K562 (cell line): Measurements from ENCODE around the gene ANKRD27. TPM values are rescaled to one million over a fixed set of nuclear protein-coding genes. Genes with fewer than 3 reads are reported as not detected.

Experiments used
- ARID4B ChIP-seq: sonication (generic); formaldehyde crosslinking; IDR thresholded peaks from 2 replicates; pipeline ENCODE4 v1.8.0; 2022; ENCODE audit warnings: mild to moderate bottlenecking, missing genetic modification reagents
- BRF2 ChIP-seq: IDR thresholded peaks from 3 replicates; pipeline ENCODE4 v1.6.1; 2011; ENCODE audit warnings: borderline replicate concordance, mild to moderate bottlenecking; ENCODE audit not compliant: insufficient read length, insufficient read depth
- CCAR2 ChIP-seq: fragments of 200-400 bp; formaldehyde crosslinking; IDR thresholded peaks from 2 replicates; pipeline ENCODE4 v1.6.1; 2017; ENCODE audit warnings: mild to moderate bottlenecking, low read depth, low read length
- EP300 ChIP-seq: IDR thresholded peaks from 2 replicates; pipeline ENCODE4 v1.6.1; 2012; ENCODE audit warnings: low read length, improper control_type of control experiment
- HDAC6 ChIP-seq: IDR thresholded peaks from 2 replicates; pipeline ENCODE4 v1.6.1; 2012; ENCODE audit warnings: low read depth, mild to moderate bottlenecking, control low read depth, inconsistent platforms, low read length, moderate library complexity
- HES1 ChIP-seq: fragments of 450-650 bp; IDR thresholded peaks from 2 replicates; pipeline ENCODE4 v1.6.1; 2016; ENCODE audit warnings: low read depth, mild to moderate bottlenecking, moderate library complexity
- ILF3 ChIP-seq: fragments of 450-650 bp; IDR thresholded peaks from 2 replicates; pipeline ENCODE4 v1.6.1; 2018; ENCODE audit warnings: antibody characterized with exemption, mild to moderate bottlenecking, moderate library complexity, borderline replicate concordance
- MCM5 ChIP-seq: fragments of 450-650 bp; IDR thresholded peaks from 2 replicates; pipeline ENCODE4 v1.6.1; 2016; ENCODE audit warnings: low read depth
- MCM7 ChIP-seq, 2 experiments: fragments of 450-650 bp; IDR thresholded peaks; 2 replicates each; pipeline ENCODE4 v1.6.1; 2016 to 2018
- MNT ChIP-seq, 2 experiments: fragments of 450-650 bp; conservative IDR thresholded peaks; 2 replicates each; pipeline ENCODE4 v1.6.1; 2017; ENCODE audit warnings: mild to moderate bottlenecking in 2 of 2, moderate library complexity in 2 of 2
- NBN ChIP-seq: fragments of 450-650 bp; IDR thresholded peaks from 2 replicates; pipeline ENCODE4 v1.6.1; 2016; ENCODE audit warnings: low read depth, mild to moderate bottlenecking
- NR4A1 ChIP-seq, 2 experiments: fragments of 250-450 bp in 1 of 2; fragments of 450-650 bp in 1 of 2; sonication (Bioruptor Pico) in 1 of 2; IDR thresholded peaks; 2 replicates each; pipeline versions ENCODE4 v1.4.0 to v1.6.1; 2016 to 2020; ENCODE audit warnings: mild to moderate bottlenecking in 2 of 2, missing compliant biosample characterization in 1 of 2, missing genetic modification characterization in 1 of 2, moderate library complexity in 1 of 2
- POLR2AphosphoS2 ChIP-seq: IDR thresholded peaks from 2 replicates; pipeline ENCODE4 v1.6.1; 2012; ENCODE audit warnings: low read length, improper control_type of control experiment
- SMARCC2 ChIP-seq: fragments of 450-650 bp; IDR thresholded peaks from 2 replicates; pipeline ENCODE4 v1.6.1; 2017; ENCODE audit warnings: antibody characterized with exemption, moderate library complexity, mild to moderate bottlenecking, low read depth
- TCF3 ChIP-seq: sonication (generic); formaldehyde crosslinking; IDR thresholded peaks from 2 replicates; pipeline ENCODE4 v1.4.0; 2020; ENCODE audit warnings: mild to moderate bottlenecking, missing genetic modification reagents
- ZNF134 ChIP-seq: fragments of 250-450 bp; sonication (Bioruptor Pico); conservative IDR thresholded peaks from 2 replicates; pipeline ENCODE4 v1.4.0; 2020
- ZNF274 ChIP-seq: IDR thresholded peaks from 2 replicates; pipeline ENCODE4 v1.6.1; 2011; ENCODE audit warnings: low read depth, mild to moderate bottlenecking, low read length, moderate library complexity, borderline replicate concordance
- ZNF408 ChIP-seq: fragments of 250-450 bp; sonication (Bioruptor Pico); IDR thresholded peaks from 2 replicates; pipeline ENCODE4 v1.4.0; 2020; ENCODE audit warnings: low read depth, mild to moderate bottlenecking, moderate library complexity
- ZNF445 ChIP-seq: fragments of 250-450 bp; sonication (Bioruptor Pico); IDR thresholded peaks from 2 replicates; pipeline ENCODE4 v1.4.0; 2020; ENCODE audit warnings: low read depth, mild to moderate bottlenecking, moderate library complexity
- ZNF707 ChIP-seq: fragments of 250-450 bp; sonication (Bioruptor Pico); conservative IDR thresholded peaks from 2 replicates; pipeline ENCODE4 v1.8.0; 2022; ENCODE audit warnings: inconsistent platforms, mild to moderate bottlenecking, moderate library complexity
- ZNF79 ChIP-seq: fragments of 250-450 bp; sonication (Bioruptor Pico); IDR thresholded peaks from 2 replicates; pipeline ENCODE4 v1.4.0; 2020; ENCODE audit warnings: low read depth, mild to moderate bottlenecking, moderate library complexity
- polyA plus RNA-seq, 8 experiments: library from polyadenylated mRNA; depleted of rRNA in 4 of 8; stranded (reverse) in 5 of 8; unstranded in 3 of 8; fragments of >200 nt; fragmentation: Nextera tagmentation in 2 of 8; fragmentation: Illumina TruSeq in 1 of 8; extraction: Ambion mirVana in 2 of 8; extraction: Trizol in 1 of 8; gene quantifications; 2 replicates each; pipeline versions ENCODE4 v1.2.1 to v1.2.3, GENCODE V29; 2011 to 2014; ENCODE audit warnings: inconsistent platforms in 1 of 8, missing spikeins in 1 of 8
- total RNA-seq, 7 experiments: library from RNA; depleted of rRNA in 6 of 7; stranded (reverse); fragments of >200 nt in 6 of 7; fragmentation: Illumina TruSeq in 2 of 7; extraction: Trizol in 2 of 7; gene quantifications; 2 replicates each; pipeline versions ENCODE4 v1.2.1 to v1.2.3, GENCODE V29; 2011 to 2021; ENCODE audit warnings: low replicate concordance in 1 of 7

ANKRD27 gene
- total and polyA plus RNA-seq, 9 of the 15 experiments (the other 6 are each of a cell fraction or from before 2014, with no cell fraction given) = 5.3 to 71.3 (median 54.2) TPM

- no peak for TF ChIP-seq HES1
- TF ChIP-seq ZNF274 = no peak
- peak; percentile 45 to 60; a peak in 3 of 4 replicates for TF ChIP-seq MNT (conservative IDR thresholded peaks at IDR 0.05)
- TF ChIP-seq BRF2 = no peak
- TF ChIP-seq TCF3 (CRISPR knock-in tag) = no peak
- TF ChIP-seq ZNF408 (CRISPR knock-in tag) = no peak
- no peak for TF ChIP-seq ZNF707
- no peak for TF ChIP-seq SMARCC2
- no peak for TF ChIP-seq ZNF134
- TF ChIP-seq NBN = no peak; the same call in 1 of the 2 replicates
- no peak for TF ChIP-seq MCM7 (IDR thresholded peaks at IDR 0.05)
- TF ChIP-seq HDAC6 = no peak
- TF ChIP-seq EP300 = no peak
- no peak for TF ChIP-seq POLR2AphosphoS2
- TF ChIP-seq MCM5 = no peak
- TF ChIP-seq ZNF79 = no peak
- TF ChIP-seq CCAR2 = no peak
- no peak for TF ChIP-seq NR4A1 (CRISPR knock-in tag; IDR thresholded peaks at IDR 0.05)
- TF ChIP-seq NR4A1 (tag; IDR thresholded peaks at IDR 0.05) = no peak
- peak; percentile 21 for TF ChIP-seq ARID4B (CRISPR knock-in tag)
- no peak for TF ChIP-seq ILF3
- no peak for TF ChIP-seq ZNF445 (CRISPR knock-in tag)
Measured at GRCh38 chr19:32691291-32691951, 16.4 kb upstream of the ANKRD27 start, which contains the start of gene NUDT19 (continued).
